Ascending aorta (tissue), 2 donors: ENCODE data around the gene PITPNM2. TPM values are rescaled to one million over a fixed set of nuclear protein-coding genes. Genes with fewer than 3 reads are reported as not detected.
A peak's percentile ranks its signal among the peaks of the same experiment; 100 is the strongest.

Experiments used
- DNase-seq, 2 donors: peaks; one replicate each; pipeline ENCODE4 v3.0.0-alpha.2; 2019; ENCODE audit warnings: low spot score in 2 of 2
- H3K27ac ChIP-seq, 2 donors: fragments of 200-600 bp; sonication (generic); one replicate each; pipeline ENCODE4 v1.5.1; 2016 to 2017; ENCODE audit warnings: mild to moderate bottlenecking in 1 of 2
- H3K27me3 ChIP-seq: fragments of 200-600 bp; sonication (generic); one replicate; pipeline ENCODE4 v1.5.1; 2017
- H3K36me3 ChIP-seq, 2 donors: fragments of 200-600 bp; sonication (generic); one replicate each; pipeline ENCODE4 v1.5.1; 2016
- H3K4me1 ChIP-seq, 2 donors: fragments of 200-600 bp; sonication (generic); one replicate each; pipeline ENCODE4 v1.5.1; 2016 to 2017; ENCODE audit warnings: mild to moderate bottlenecking in 1 of 2
- H3K4me3 ChIP-seq, 2 donors: fragments of 200-600 bp; sonication (generic); one replicate each; pipeline ENCODE4 v1.5.1; 2016 to 2017; ENCODE audit warnings: mild to moderate bottlenecking in 1 of 2
- H3K9me3 ChIP-seq, 2 donors: fragments of 200-600 bp; sonication (generic); one replicate each; pipeline ENCODE4 v1.5.1; 2016
- intact Hi-C: fragments of 100-400 bp; cut with DNase I; formaldehyde crosslinking; loops from one replicate; pipeline ENCODE4 v1.15.1; 2023
- total RNA-seq: library from RNA; depleted of rRNA; stranded (reverse); fragments of >200 nt; gene quantifications from one replicate; pipeline ENCODE4 v1.1.0, GENCODE V29; 2016
- TF ChIP-seq, protein P1 (sequence below), 3 experiments: fragments of 200-600 bp in 2 of 3; fragments of 450-650 bp in 1 of 3; sonication (generic) in 2 of 3; IDR thresholded peaks; one replicate each; pipeline ENCODE4 v1.5.1; 2016 to 2019; ENCODE audit warnings: antibody characterized with exemption in 3 of 3, mild to moderate bottlenecking in 1 of 3, moderate library complexity in 1 of 3

PITPNM2 gene
- total RNA-seq, 1 donor from 2014 or later: 8.4 TPM

DNA sequence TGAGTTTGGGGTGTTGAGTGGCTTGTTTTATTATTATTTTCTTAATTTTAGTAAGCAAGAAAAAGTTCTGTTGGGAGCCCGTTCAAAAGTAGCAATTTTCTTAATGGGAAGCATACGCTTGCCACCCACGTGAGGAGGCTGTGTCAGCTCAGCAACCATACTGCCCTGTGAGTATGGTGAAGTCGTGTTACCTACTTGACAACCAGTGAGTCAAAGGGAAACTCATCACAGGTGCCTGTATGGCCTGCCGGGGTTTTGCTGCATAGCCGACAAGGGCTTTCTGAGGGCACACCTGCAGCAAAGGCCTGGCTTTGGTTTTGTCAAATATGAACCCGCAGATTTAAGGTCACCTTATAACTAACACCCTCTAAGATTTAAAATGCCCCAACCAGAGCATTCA is 31.1 kb downstream of the PITPNM2 start:
- TF ChIP-seq, protein P1, sequence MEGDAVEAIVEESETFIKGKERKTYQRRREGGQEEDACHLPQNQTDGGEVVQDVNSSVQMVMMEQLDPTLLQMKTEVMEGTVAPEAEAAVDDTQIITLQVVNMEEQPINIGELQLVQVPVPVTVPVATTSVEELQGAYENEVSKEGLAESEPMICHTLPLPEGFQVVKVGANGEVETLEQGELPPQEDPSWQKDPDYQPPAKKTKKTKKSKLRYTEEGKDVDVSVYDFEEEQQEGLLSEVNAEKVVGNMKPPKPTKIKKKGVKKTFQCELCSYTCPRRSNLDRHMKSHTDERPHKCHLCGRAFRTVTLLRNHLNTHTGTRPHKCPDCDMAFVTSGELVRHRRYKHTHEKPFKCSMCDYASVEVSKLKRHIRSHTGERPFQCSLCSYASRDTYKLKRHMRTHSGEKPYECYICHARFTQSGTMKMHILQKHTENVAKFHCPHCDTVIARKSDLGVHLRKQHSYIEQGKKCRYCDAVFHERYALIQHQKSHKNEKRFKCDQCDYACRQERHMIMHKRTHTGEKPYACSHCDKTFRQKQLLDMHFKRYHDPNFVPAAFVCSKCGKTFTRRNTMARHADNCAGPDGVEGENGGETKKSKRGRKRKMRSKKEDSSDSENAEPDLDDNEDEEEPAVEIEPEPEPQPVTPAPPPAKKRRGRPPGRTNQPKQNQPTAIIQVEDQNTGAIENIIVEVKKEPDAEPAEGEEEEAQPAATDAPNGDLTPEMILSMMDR (IDR thresholded peaks at IDR 0.05): no peak
- H3K27me3 ChIP-seq: no peaks in the 10 kb centered on the region
- H3K27ac ChIP-seq: no peak overlapping the region
- intact Hi-C loops: no loop called here
- peaks cover 6 to 10% of the 10 kb centered on the region in 2 donors for H3K4me1 ChIP-seq
- H3K4me3 ChIP-seq: no peak overlapping the region
- no peak for DNase-seq
- H3K36me3 ChIP-seq: no peaks in the 10 kb centered on the region
- H3K9me3 ChIP-seq: no peaks in the 10 kb centered on the region

GRCh38 chr12:123118497-123118896 is 32.4 kb downstream of the PITPNM2 start:
- Histone ChIP-seq H3K36me3 (no peaks in the 10 kb centered on the region), H3K27ac (no peak overlapping the region), H3K9me3 (no peaks in the 10 kb centered on the region), H3K4me3 (no peak overlapping the region), H3K4me1 (peaks cover 8 to 20% of the 10 kb centered on the region in 2 donors), H3K27me3 (no peaks in the 10 kb centered on the region)
- intact Hi-C loops: no loop called here
- no peak for DNase-seq
- TF ChIP-seq, protein P1 (IDR thresholded peaks at IDR 0.05): no peak

DNA sequence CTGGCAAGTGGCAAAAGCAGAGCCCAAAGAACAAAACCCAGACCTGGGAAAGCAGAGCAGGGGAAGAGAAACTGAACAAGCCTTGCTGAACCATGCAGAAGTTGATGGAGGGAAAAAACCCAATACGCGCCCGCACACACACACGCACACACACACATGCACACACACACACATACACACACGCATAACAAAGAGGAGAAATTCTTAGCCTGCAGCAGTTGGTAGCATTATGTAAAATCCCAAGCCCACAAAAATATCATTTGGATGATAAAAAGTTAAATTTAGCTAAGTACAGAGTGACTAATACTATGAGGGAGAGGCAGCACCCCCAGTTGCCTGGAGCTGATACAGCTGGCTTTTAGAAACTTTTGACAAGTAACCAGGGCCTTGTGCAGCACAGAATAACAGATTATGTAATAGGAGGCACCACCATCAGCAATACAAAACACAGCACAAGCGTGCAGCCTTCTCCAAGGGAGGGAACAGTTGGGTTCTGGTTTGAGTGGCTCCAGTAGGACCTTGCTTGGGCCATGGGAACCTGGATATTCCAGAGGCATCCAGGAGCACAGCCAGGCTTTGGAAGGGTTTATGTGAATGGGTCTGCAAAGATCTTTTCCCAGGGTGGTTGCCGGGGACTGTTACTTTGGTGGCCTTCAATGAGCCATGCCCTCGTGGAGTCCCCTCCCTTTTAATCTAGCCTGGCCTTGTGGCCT is 35.3 kb downstream of the PITPNM2 start:
- Histone ChIP-seq H3K36me3 (no peaks in the 10 kb centered on the region), H3K27me3 (no peaks in the 10 kb centered on the region), H3K9me3 (no peaks in the 10 kb centered on the region), H3K4me3 (peak overlapping the region in 1 of 2 donors; percentile 26), H3K27ac (peak overlapping the region; percentile 61 to 70), H3K4me1 (peaks cover 8 to 22% of the 10 kb centered on the region in 2 donors)
- DNase-seq: peak; percentile 51 to 88
- TF ChIP-seq, protein P1 (IDR thresholded peaks at IDR 0.05): no peak
- intact Hi-C loops: loop anchor here (1.0 to 2.0 kb wide), 3 partner anchors 21 to 53 kb away; partner anchors contain the start of gene PITPNM2

DNA sequence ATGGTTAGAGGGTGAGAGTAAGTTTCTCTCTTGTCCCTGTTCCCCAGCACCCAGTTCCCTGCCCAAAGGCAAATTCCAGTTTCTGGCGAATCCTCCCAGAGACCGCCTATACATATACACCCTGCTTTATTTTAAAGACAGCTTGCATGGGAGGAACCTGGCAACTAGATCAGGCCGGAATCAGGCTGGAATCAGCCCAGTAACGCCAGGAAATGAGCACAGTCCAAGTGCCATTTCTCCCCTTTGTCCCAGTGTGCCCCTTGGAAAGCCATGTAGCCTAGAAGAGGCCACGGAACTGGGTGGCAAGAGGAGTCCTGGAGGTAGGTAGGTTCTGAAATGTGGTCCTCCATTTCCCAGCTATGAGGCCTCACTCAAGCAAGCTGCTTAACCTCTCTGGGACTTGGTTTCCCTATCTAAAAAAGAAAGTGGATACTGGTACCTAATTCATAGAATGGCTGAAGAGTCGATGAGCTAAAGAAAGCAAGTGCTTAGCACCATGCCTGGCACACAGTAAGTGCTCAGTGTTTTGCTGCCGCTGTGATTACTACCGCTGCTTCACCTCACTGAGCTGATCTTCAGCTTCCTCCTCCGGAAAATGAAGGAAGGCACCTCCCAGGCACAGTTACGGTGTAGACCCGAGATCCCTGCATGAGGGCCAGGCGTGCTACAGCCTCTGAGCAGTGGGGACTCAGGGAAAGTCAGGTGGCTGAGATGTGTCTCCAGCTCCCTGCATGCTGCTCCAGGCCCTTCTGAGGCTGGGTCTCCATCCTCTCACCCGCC is 36.4 kb downstream of the PITPNM2 start:
- DNase-seq: no peak
- TF ChIP-seq, protein P1 (IDR thresholded peaks at IDR 0.05): no peak
- Histone ChIP-seq H3K4me1 (peaks cover 12 to 23% of the 10 kb centered on the region in 2 donors), H3K36me3 (no peaks in the 10 kb centered on the region), H3K4me3 (no peak overlapping the region), H3K27ac (peak overlapping the region; percentile 61 to 70), H3K27me3 (no peaks in the 10 kb centered on the region), H3K9me3 (no peaks in the 10 kb centered on the region)
- intact Hi-C loops: loop anchor here (1.0 to 2.0 kb wide), 3 partner anchors 20 to 52 kb away; partner anchors contain the start of gene PITPNM2

DNA sequence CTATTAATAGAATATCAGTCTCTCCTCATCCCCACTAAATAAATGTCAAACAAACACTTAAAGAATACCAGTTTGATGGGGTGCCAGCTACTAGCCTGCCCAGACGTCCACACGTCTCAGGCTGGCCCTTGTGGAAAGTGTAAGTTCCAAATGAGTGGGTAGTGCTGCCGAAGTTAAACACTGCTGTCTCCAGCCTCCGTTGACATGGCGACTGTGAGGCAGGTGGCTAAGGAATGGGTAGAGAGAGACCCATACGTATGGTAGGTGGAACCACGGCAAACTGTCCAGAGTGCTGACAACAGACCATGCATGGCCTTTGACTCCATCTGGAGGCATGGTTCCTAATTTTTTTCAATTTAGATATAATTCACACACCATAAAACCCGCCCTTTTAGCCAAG is 37.9 kb downstream of the PITPNM2 start:
- H3K4me3 ChIP-seq: no peak overlapping the region
- H3K27me3 ChIP-seq: no peaks in the 10 kb centered on the region
- intact Hi-C loops: no loop called here
- peaks cover 18 to 29% of the 10 kb centered on the region in 2 donors for H3K4me1 ChIP-seq
- DNase-seq: no peak
- H3K27ac ChIP-seq: no peak overlapping the region
- no peaks in the 10 kb centered on the region for H3K36me3 ChIP-seq
- TF ChIP-seq, protein P1 (IDR thresholded peaks at IDR 0.05): no peak
- H3K9me3 ChIP-seq: no peaks in the 10 kb centered on the region
